ENCODE data around the gene PGAM2. TPM values are rescaled to one million over a fixed set of nuclear protein-coding genes. Genes with fewer than 3 reads are reported as not detected.

Gene PGAM2
- total and polyA plus RNA-seq, 2 of the 4 experiments (the other 2 are of a cell fraction) = not detected

DNA sequence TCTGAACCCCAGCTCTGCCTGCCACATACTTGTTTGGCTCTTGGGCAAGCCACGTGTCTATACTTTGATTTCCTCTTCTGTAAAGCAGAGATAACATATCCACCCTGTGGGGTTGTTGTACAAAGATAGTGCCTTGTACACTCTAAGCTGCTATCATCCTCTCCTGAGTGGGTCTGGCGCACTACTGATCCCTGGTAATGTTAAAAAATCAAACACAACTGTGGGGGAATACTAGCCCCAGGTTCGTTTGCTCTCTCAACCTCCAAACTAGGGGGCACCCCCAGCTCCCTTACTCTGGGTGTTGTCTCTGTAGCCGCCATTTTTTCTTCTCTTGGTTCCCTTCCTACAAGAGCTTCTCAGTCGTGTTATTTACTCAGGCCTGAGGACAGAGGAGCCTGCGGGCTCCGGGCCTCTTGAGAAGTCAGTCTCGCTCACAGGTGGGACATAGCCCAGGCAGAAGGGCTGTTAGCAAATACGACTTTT lies 15.9 kb upstream of the PGAM2 start:
- Histone ChIP-seq H3K27ac (ENCODE audit: insufficient read depth, low read length) (no peak overlapping the region), H3K4me3 (ENCODE audit: insufficient read depth, low read depth, low read length) (no peak overlapping the region), H3K4me1 (ENCODE audit: control insufficient read depth, insufficient read depth, low read length) (peaks cover 15% of the 10 kb centered on the region), H4K91ac (ENCODE audit: insufficient read depth, low read depth, low read length) (no peak overlapping the region), H2BK15ac (ENCODE audit: low read depth, low read length) (no peak overlapping the region), H3K23ac (ENCODE audit: low read depth, low read length) (peak overlapping the region; percentile 17; the same call in 1 of the 2 replicates), H3K56ac (ENCODE audit: extremely low read depth, insufficient read depth, low read length) (no peak overlapping the region), H3K4me2 (ENCODE audit: low read depth, low read length) (peak overlapping the region; percentile 36), H2AFZ (replicated peaks; ENCODE audit: low read length, poor library complexity) (no peak overlapping the region), H3K9me3 (ENCODE audit: control insufficient read depth, insufficient read depth, low read length) (no peaks in the 10 kb centered on the region), H3K9me1 (ENCODE audit: insufficient read depth, low read length) (peaks cover 23% of the 10 kb centered on the region), H3K4ac (ENCODE audit: low read depth, low read length) (no peak overlapping the region; the same call in 1 of the 2 replicates), H4K8ac (ENCODE audit: low read depth in 2 of 2, low read length in 2 of 2) (peak overlapping the region in 1 of 2 experiments; percentile 28; a peak in 2 of 4 replicates), H3K27me3 (ENCODE audit: control insufficient read depth, insufficient read depth, low read length) (no peaks in the 10 kb centered on the region), H3K79me1 (ENCODE audit: low read depth in 1 of 2, low read length in 2 of 2) (peaks cover 7 to 35% of the 10 kb centered on the region in 2 experiments; a peak in 3 of 4 replicates), H3K36me3 (ENCODE audit: control insufficient read depth, insufficient read depth, low read length) (peaks cover 34% of the 10 kb centered on the region), H2AK5ac (ENCODE audit: low read depth, low read length) (peak overlapping the region; percentile 51; the same call in 1 of the 2 replicates), H2BK20ac (ENCODE audit: low read depth, low read length) (no peak overlapping the region), H3K14ac (replicated peaks; ENCODE audit: low read depth, low read length) (no peak overlapping the region), H3K9ac (ENCODE audit: low read depth, low read length) (no peak overlapping the region), H4K20me1 (ENCODE audit: insufficient read depth, low read length) (no peaks in the 10 kb centered on the region; the same call in 1 of the 2 replicates), H2BK5ac (ENCODE audit: low read depth, low read length, poor library complexity, severe bottlenecking) (no peak overlapping the region), H2AK9ac (replicated peaks; ENCODE audit: low read depth, low read length, poor library complexity) (peak overlapping the region; percentile 59), H3K18ac (ENCODE audit: low read depth, low read length) (no peak overlapping the region), H2BK120ac (ENCODE audit: low read depth, low read length) (no peak overlapping the region), H4K5ac (ENCODE audit: low read depth, low read length) (no peak overlapping the region)
- intact Hi-C loops (cut with micrococcal nuclease) (no loop called here), dilution Hi-C loops (cut with HindIII; ENCODE audit: low sequenced_read_pairs, unreplicated experiment) (no loop called here), in situ Hi-C loops (cut with MboI; ENCODE audit: low sequenced_read_pairs) (no loop called here)
- ChIA-PET POLR2A (ENCODE audit: unreplicated experiment) (no interaction called here), CTCF (interaction anchor here (0.8 kb wide), 1 partner anchor 9 kb away, joined by 4 read pairs; no protein-coding TSS in a partner anchor)
- DNase-seq (no peak), ATAC-seq (ENCODE audit: low read depth) (no peak)
- 67% methylated on average over 3 of the region's 9 CpGs; no CpG with 5 or more reads in 1 of the 2 experiments for WGBS, 2 experiments (ENCODE audit: extremely low coverage in 2 of 2, insufficient read length in 1 of 2)
- BruUV-seq (replicated peaks) = no TSS peak
- no peak for TF ChIP-seq MAZ (IDR thresholded peaks at IDR 0.05; ENCODE audit: borderline replicate concordance, low read depth, low read length)
- no peak for TF ChIP-seq POLR2A (IDR thresholded peaks at IDR 0.05; ENCODE audit: low read depth, low read length)
- TF ChIP-seq, protein P1, sequence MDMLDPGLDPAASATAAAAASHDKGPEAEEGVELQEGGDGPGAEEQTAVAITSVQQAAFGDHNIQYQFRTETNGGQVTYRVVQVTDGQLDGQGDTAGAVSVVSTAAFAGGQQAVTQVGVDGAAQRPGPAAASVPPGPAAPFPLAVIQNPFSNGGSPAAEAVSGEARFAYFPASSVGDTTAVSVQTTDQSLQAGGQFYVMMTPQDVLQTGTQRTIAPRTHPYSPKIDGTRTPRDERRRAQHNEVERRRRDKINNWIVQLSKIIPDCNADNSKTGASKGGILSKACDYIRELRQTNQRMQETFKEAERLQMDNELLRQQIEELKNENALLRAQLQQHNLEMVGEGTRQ (IDR thresholded peaks at IDR 0.05; ENCODE audit: low read depth, low read length) = no peak
- TF ChIP-seq CEBPB (IDR thresholded peaks at IDR 0.05; ENCODE audit: low read depth, low read length) = no peak
- TF ChIP-seq CHD1 (IDR thresholded peaks at IDR 0.05; ENCODE audit: low read depth, low read length) = no peak
- no peak for TF ChIP-seq RCOR1 (IDR thresholded peaks at IDR 0.05; ENCODE audit: insufficient replicate concordance, low read length)
- TF ChIP-seq, protein P2, sequence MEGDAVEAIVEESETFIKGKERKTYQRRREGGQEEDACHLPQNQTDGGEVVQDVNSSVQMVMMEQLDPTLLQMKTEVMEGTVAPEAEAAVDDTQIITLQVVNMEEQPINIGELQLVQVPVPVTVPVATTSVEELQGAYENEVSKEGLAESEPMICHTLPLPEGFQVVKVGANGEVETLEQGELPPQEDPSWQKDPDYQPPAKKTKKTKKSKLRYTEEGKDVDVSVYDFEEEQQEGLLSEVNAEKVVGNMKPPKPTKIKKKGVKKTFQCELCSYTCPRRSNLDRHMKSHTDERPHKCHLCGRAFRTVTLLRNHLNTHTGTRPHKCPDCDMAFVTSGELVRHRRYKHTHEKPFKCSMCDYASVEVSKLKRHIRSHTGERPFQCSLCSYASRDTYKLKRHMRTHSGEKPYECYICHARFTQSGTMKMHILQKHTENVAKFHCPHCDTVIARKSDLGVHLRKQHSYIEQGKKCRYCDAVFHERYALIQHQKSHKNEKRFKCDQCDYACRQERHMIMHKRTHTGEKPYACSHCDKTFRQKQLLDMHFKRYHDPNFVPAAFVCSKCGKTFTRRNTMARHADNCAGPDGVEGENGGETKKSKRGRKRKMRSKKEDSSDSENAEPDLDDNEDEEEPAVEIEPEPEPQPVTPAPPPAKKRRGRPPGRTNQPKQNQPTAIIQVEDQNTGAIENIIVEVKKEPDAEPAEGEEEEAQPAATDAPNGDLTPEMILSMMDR (conservative IDR thresholded peaks at IDR 0.05; ENCODE audit: low read depth, low read length) = no peak
- no peak for TF ChIP-seq MXI1 (IDR thresholded peaks at IDR 0.05; ENCODE audit: borderline replicate concordance, low read depth, low read length)
- no peak for TF ChIP-seq ELK1 (IDR thresholded peaks at IDR 0.05; ENCODE audit: borderline replicate concordance, low read depth, low read length)
- no peak for TF ChIP-seq BHLHE40 (IDR thresholded peaks at IDR 0.05; ENCODE audit: low read depth, low read length)
- TF ChIP-seq NFE2L2 (IDR thresholded peaks at IDR 0.05; ENCODE audit: low read depth, low read length) = no peak
- TF ChIP-seq FOS (IDR thresholded peaks at IDR 0.05; ENCODE audit: low read depth, low read length) = no peak
- TF ChIP-seq RFX5 (IDR thresholded peaks at IDR 0.05; ENCODE audit: low read depth, low read length) = no peak
